GM11168 (cell line): Measurements from ENCODE around the gene TBX20.
"Not testable (repeated sequence)": the region's sequence is repeated elsewhere in the genome, so short reads cannot be mapped to it uniquely, and the experiment has no call there.

Experiments used
- in situ Hi-C: fragments of 300-500 bp; cut with MboI; formaldehyde crosslinking; loops from one replicate; pipeline ENCODE4 v1.12.0; 2022; ENCODE audit warnings: low sequenced_read_pairs; ENCODE audit not compliant: unreplicated experiment

The TBX20 gene

DNA sequence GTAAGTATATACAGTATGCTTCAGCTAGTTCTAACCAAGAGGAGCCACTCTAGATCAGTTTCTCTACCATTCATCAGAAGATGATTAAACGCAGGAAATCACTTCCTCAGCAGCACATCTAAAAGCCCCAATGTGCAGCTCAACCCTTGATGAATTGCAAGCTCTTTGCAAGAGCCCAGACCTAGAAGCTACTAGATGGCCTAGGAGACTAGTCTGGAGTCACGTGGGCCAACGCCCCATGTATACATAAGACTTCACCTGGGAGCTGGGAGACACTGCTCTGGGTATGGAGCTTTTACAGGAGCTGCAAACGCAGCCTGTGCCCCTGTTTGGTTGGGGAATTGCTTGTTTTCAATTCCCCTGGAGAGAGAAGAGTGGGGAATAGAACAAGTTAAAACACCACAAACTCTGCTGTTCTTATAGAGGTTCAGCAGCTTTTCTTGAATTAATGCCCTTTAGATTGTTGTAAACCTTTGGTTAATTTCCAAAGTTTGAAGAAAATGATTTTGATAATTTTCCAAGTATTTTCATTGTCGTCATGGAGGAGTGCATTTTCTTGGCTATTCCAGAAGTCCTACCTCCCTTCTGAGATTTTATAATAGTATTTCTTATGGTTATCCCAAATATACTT lies 69.9 kb downstream of the TBX20 start:
- in situ Hi-C loops, result loop anchor here (25.0 kb wide), 1 partner anchor 353 kb away; no protein-coding TSS in a partner anchor

GRCh38 chr7:35180665-35181064 lies 73.2 kb downstream of the TBX20 start:
- in situ Hi-C loops, result loop anchor here (25.0 kb wide), 1 partner anchor 357 kb away; no protein-coding TSS in a partner anchor

DNA sequence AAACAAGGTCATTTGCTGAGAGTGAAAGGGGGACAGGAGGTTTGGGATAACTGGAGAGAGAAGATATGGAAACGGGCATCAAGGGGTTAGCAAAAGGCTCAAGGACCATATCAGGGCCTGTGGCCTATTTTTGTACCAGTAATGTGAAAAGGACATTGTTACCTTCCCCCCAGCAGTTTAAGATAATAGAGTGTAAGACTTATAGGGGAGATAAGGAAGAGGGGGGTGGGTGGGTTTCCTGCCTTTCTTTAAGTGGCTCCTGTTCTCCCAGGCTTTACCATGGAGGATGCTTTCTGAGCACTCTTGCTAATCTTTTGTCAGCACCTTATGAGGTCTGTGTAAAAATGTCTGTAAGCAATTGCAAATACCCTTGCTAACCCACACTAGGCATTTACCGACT lies 80.7 kb downstream of the TBX20 start:
- in situ Hi-C loops, result not testable (repeated sequence)

- in situ Hi-C loops, result not testable (repeated sequence)
Measured at GRCh38 chr7:35172131-35172530, 81.8 kb downstream of the TBX20 start.

- in situ Hi-C loops, result not testable (repeated sequence)
Measured at GRCh38 chr7:35167658-35168057, 86.2 kb downstream of the TBX20 start.

GRCh38 chr7:35167158-35167557 lies 86.7 kb downstream of the TBX20 start:
- in situ Hi-C loops, result not testable (repeated sequence)

- in situ Hi-C loops, result not testable (repeated sequence)
Measured at GRCh38 chr7:35161059-35161740, 92.7 kb downstream of the TBX20 start.
